Activated CD4-positive, CD25-positive, alpha-beta regulatory T cell (primary cell): ENCODE data around the gene G0S2.

Experiments
- DNase-seq, 4 experiments: peaks; one replicate each; lab custom pipeline; 2025; lab: John Stamatoyannopoulos, UW

G0S2 gene

DNA sequence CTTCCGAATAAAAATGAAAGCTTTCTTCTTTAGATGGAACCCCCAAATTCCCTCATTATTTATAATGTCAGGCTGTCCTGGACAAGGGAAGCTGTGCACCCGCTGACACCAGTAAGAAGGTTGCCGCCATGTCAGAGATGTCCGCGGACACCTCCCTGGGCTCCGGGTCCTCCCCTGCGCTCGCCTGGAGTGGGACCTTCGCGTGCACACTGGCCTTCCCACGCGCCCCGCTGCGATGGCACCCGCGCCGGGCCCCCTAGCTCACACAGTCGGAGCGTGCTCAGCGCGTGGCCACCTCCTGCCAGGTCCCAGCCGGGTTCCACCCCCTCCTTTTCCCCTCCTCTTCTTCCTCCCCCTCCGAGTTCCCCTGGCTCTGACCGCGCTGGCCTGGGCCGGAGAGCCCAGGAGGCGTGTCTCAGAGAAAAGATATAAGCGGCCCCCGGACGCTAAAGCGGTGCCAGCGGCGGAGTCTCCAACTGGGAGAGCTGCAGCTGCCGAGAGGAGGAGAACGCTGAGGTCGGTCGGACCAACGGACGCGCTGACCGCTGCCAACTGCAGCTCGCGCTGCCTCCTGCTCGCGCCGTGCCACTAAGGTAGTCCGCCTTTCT lies at the start of gene G0S2:
Gene G0S2, plus strand, starts transcription at position 456 of the 608 bp plus-strand sequence. CDS start 273 bp downstream, outside the sequence.
- no peak for DNase-seq

- DNase-seq = no peak
Observed at GRCh38 chr1:209625791-209626285, 49.4 kb upstream of the G0S2 start.

DNA sequence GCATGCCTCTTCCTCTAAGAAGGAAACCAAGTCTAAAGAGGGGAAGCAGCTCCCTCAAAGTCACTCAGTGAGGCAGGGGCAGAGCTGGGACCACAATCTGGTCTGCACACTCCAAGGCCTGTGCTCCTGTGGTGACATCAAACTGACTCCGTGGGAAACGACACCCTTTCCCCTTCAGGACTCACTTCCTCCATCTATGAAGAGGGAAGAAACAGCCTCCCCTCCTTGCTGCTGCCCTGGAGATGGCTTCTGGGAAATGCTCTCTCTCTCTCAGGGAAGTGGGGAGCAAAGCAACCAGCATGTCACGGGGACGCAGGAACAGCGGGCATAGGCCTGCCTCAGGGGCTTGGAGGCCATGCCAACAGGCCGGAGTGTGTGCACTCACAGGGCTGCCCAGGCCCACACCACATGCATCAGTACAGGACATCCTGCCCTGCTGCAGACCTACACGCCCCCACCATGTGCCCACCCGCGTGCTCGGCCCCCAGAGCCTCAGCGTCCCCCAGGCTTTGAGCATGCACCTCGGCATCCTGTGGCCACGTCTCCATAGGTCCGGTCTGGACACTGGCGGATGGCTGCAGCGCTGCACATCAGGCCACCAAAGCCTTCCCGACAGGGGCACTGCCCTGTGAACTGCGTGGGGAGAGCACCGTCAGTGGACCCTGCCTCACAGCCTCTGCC lies 48.7 kb upstream of the G0S2 start:
- no peak for DNase-seq

DNA sequence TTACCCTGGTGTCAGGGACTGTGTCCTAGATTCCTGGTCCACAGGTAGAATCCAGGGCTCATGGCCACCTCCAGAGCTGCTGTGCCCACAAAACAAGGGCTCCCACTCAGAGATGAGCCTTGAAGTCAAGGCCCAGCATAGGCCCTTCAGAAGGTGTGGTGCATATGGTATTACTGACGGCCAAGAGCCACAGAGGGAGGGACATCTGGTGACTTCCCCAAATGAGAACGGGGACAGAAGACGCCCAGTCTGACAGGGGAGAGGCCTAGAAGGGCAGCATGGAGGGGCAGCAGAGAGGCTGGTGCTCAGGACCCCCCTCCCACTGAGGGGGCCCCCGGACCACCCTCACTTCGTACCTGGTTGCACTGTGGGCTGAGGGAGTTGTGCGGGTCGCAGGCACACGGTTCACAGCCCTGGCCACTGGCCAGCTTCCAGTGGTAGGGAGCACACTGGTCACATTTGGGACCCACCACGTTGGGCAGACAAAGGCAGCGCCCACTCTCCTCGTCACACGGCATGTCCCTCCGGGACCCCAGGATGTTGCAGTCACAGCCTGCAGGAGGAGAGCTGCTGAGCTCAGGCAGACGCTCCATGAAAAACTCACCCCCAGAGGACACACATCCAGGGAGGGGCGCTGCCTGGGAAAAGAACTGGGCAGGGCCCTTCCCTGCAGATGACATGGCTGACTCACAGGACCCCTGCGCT lies 48.0 kb upstream of the G0S2 start:
- DNase-seq = no peak

DNA sequence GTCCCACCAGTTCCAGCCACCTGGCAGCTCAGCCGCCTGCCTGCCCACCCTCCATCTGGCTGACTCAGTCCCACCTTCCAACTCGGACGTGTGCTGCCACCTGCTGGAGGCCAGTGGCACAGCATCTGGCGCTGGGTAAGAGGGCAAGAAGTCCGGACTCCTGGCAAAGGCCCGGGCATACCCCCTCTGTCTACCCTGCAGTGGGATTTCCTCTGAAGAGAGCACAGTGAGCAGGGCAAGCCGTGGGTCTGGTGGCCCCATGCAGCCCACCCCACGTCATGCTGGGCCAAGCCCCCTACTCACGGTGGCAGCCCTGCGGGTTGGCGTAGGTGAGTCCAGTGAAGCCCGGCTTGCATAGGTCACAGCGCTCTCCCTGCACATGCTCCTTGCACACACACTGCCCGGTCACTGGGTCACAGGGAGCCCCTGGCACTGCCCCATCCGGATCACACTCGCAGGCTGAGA lies 47.4 kb upstream of the G0S2 start:
- DNase-seq = peak; percentile 23 to 71 (median 54)

GRCh38 chr1:209628618-209629299 lies 46.5 kb upstream of the G0S2 start:
- no peak for DNase-seq

DNA sequence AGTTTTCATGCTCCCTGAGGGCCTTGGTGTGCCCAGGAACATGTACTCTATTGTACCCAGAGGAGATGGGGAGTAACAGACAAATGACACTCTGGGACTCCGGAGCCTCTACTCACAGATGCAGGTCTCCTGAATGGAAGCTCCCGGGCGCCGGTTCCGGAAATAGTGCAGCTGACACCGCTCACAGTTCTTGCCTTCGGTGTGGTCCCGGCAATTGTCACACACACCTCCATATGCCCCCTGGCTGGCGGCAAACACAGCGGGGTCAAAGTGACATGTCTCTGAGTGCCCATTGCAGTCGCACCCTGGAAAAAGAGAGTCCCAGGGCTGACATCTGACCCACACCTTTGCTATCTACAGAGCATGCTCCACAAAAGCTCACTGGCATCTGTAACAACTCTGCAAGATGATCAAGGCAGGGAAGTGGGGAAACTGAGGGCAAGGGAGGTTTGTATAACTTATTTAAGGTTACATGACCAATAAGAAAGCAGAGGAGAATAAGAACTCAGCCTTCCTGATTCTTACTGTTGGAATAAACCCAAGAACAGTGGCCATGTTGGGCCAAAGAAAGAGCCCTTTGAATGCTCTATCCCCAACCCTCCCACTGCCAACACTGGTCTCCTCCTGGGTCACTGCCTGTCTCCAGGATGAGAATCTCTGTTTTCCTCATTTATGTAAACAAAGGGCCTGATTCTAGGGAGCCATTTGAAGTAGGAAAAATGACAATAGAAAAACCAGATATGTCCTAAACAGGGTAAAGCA lies 45.4 kb upstream of the G0S2 start:
- no peak for DNase-seq

DNA sequence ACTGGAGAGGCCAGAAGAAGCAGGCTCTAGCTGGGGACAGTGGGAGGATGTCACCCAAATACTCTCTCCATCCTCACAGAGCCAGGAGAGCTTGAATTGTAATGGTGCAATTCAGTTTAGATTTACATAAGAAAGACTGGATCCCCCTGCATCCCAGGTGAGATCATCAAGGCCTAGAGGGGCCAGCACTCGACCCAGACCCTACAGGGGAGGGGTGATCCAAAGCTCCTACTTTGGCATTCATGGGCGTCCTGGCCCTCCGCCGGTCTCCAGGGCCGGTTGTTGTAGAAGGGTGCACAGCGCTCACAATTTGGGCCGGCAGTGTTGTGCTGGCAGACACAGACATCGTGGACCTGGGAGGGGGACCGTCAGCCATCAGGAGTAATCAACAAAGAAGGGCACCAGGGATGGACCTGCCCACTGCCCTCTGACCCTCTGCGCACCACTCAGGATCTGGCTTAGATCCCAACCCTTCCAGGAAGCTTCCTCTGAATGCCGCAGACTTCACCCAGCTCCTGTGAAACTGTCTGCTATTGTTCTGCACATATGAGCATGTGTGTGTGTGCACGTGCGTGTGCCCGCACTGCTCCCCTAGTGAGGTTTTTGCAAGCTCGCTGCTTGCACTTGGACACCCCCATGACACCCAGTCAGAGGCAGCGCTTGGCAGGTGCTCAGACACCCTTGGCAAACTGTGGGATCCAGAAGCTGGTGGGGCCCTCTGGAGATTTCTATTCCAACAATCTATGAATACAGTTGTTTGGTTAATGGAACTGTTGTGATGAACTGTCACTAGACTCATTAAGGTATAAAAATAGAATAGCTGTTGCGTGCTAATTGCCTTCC lies 44.6 kb upstream of the G0S2 start:
- no peak for DNase-seq

DNA sequence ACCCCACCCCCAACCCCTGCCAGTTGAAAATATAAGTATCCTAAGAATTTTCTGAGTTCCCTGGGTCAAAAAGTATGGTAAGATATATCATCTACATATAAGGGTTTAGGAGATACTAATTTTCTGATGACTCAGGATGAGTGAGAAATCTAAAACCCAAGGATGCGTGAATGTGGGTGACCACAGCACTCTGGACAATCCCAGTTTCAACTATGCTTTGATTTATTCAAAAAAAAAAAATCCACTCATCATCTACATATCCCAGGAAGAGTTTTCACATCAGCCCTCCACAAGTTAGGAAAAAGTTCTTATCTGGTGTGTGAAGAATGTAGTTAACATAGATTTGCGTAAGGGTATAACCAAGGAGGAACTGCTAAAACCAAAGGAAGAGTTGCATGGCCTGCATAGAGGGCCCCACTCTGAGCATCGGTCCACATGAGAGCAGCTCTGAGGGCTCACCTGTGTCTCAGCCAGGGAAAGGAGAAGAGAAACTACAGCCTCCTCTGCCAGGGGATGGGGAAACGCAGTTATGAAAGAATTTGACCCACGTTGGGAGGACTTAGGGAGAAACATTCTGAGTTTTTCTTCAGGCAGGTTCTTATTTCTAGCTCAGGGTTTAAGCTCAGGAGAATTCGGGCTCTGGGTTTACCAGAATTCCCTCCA lies 41.7 kb upstream of the G0S2 start:
- no peak for DNase-seq

- DNase-seq = no peak
Observed at GRCh38 chr1:209634005-209634737, 41.0 kb upstream of the G0S2 start.

DNA sequence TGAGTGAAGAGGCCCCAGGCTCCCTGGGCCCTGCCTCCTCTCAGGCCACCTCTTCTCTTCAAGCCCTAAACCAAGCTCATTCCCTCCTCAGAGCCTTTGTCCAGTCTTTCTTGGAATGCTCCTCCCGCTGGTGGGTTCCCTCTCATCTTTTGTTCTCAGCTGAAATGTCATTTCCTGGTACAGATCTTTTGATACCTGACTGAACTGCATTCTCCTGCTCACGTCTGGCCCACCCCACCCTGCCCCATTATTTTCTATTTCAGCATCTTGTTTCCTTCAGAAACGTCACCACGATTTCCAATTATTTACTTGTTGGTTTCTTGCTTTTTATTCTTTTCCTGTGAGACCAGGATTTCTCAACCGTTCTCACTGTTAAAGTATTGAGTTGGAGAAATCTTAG lies 39.4 kb upstream of the G0S2 start:
- DNase-seq = no peak

GRCh38 chr1:209641832-209642172 lies 33.4 kb upstream of the G0S2 start:
- DNase-seq = no peak

- no peak for DNase-seq
Observed at GRCh38 chr1:209642816-209643215, 32.4 kb upstream of the G0S2 start.

- DNase-seq = no peak
Observed at GRCh38 chr1:209643285-209644020, 31.8 kb upstream of the G0S2 start.

DNA sequence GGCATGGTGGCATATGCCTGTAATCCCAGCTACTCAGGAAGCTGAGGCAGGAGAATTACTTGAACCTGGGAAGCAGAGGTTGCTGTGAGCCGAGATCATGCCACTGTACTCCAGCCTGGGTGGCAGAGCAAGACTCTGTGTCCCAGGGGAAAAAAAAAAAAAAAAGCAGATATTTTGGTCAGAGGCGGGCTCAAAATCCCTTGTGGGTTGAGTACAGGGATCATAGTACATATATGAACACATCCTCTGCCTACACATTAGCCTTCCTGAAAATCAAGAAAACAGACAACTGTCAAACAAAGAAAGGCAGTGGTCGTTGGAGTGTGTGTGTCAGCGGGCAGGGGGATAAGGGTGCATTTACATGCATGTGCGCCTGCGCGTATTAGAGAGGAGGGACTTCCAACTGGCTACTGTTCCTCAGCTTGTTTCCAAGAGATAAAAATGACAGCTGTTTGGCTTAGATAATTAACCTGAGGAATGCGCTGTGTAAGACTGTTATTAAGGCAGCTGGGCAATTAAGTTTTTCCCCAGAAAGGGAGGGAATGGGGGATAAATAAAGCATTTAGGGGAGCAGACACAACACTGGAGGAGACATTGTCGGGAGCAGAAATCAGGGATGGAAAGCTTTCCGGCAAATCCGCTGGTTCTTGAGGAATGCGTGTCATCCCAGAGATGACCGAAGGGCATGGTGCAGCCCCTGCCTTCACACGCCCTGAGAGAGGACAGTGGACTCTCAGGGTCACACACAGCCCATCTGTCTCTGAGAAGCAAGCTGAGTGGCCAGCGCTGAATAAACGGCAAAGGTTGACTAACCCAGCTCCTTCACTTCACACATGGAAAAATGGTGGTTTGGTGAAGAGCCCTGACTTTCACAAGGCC lies 29.4 kb upstream of the G0S2 start:
- no peak for DNase-seq

DNA sequence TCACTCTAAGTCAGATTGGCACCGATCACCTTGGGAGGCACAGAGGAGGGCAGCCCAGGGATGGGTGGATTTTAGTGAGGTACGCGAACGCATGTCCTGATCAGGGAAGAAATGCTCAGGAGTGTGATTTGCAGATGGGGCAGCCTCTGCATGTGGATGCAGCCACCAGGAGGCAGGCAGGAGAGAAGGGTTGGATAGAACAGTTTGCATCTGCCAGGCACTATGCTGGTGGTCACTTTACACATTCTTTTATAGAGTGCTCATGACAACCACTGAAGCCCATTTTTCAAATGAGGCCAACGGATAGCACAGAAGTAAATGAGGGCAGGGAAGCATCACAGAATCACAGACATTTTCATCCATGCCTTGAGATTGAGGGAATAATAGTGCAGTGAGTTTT lies 28.7 kb upstream of the G0S2 start:
- DNase-seq = no peak

DNA sequence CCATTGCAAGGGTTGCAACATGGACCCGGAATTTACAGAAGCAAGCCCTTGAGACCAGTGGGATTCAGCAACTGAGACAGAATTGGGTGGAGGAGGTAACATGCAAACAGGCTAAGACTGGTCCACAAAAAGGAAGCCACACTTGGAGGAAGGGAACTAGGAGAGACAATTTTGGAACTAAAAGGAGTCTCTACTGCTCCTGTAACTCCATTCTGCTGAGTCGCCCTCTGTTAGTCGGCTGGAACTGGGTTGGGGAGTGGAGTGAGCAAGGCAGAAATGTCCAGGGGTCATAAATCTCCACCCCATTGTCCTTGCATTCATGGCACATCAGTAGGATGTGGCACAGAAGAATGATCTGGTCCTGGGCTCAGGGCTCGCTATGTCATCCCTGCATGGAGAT lies 28.1 kb upstream of the G0S2 start:
- DNase-seq = no peak

DNA sequence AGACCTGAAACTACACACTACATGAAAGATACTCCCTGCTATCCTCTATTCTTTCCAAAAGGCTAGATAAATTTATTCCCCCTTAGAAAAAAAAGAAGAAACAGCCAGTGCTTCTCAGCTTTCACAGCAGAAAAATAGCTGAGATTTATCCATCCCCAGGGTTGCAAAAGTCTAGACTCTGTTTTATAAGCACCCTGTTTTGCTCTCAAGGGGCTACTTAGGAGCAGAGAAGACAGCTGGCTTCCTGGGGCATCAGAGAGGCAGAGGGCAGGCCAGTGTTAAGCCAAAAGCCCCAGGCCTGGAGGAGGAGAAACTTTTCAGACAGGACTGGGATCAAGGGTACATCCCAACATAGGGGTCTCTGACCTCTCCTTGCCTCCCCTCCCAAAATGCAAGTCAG lies 26.9 kb upstream of the G0S2 start:
- DNase-seq = no peak
